OCI-LY1 (cell line): ENCODE measurements around the gene CFAP251.

Source experiments
- H2AFZ ChIP-seq: fragments of 200-600 bp; sonication (generic), shearing (Covaris generic); 2 replicates; pipeline ENCODE4 v1.6.0; 2014; ENCODE audit warnings: antibody characterized with exemption, mild to moderate bottlenecking, low read length
- H3F3A ChIP-seq: fragments of 200-600 bp; sonication (generic), shearing (Covaris generic); 2 replicates; pipeline ENCODE4 v1.6.0; 2014; ENCODE audit warnings: mild to moderate bottlenecking, antibody characterized with exemption, low read length, moderate library complexity; ENCODE audit not compliant: insufficient read depth
- H3K27ac ChIP-seq: fragments of 200-600 bp; sonication (generic); 2 replicates; pipeline ENCODE4 v1.5.1; 2014; ENCODE audit warnings: low read length, mixed run types, mild to moderate bottlenecking, low read depth; ENCODE audit not compliant: poor library complexity, severe bottlenecking
- H3K27me3 ChIP-seq: fragments of 200-600 bp; sonication (generic); 2 replicates; pipeline ENCODE4 v1.6.0; 2014; ENCODE audit warnings: antibody characterized with exemption, mild to moderate bottlenecking, low read length, moderate library complexity; ENCODE audit not compliant: insufficient read depth
- H3K36me3 ChIP-seq: fragments of 200-600 bp; sonication (generic); 2 replicates; pipeline ENCODE4 v1.6.1; 2014; ENCODE audit warnings: mild to moderate bottlenecking, antibody characterized with exemption, low read length, moderate library complexity, mixed read lengths; ENCODE audit not compliant: insufficient read depth
- H3K4me1 ChIP-seq: fragments of 200-600 bp; sonication (generic); 2 replicates; pipeline ENCODE4 v1.5.1; 2014; ENCODE audit warnings: mild to moderate bottlenecking, low read length, moderate library complexity; ENCODE audit not compliant: insufficient read depth, severe bottlenecking
- H3K4me2 ChIP-seq: fragments of 200-600 bp; sonication (generic), shearing (Covaris generic); 2 replicates; pipeline ENCODE4 v1.6.1; 2014; ENCODE audit warnings: low read length
- H3K4me3 ChIP-seq: fragments of 200-600 bp; sonication (generic); 2 replicates; pipeline ENCODE4 v1.5.1; 2014; ENCODE audit warnings: low read length, low read depth, mild to moderate bottlenecking, mixed read lengths; ENCODE audit not compliant: poor library complexity, severe bottlenecking
- H3K79me2 ChIP-seq: fragments of 200-600 bp; shearing (Covaris generic); 2 replicates; pipeline ENCODE4 v1.6.1; 2016; ENCODE audit warnings: mixed run types, low read length, mixed read lengths; ENCODE audit not compliant: insufficient read depth
- H3K9ac ChIP-seq: fragments of 200-600 bp; sonication (generic), shearing (Covaris generic); 2 replicates; pipeline ENCODE4 v1.6.1; 2014; ENCODE audit warnings: mild to moderate bottlenecking, low read length, mixed read lengths
- H3K9me2 ChIP-seq: fragments of 200-600 bp; sonication (generic), shearing (Covaris generic); 2 replicates; pipeline ENCODE4 v1.6.1; 2014; ENCODE audit warnings: low read depth, mild to moderate bottlenecking, low read length, mixed read lengths
- H3K9me3 ChIP-seq: fragments of 200-600 bp; shearing (Covaris generic); 2 replicates; pipeline ENCODE4 v1.6.1; 2014; ENCODE audit warnings: low read length, mixed read lengths
- H4K20me1 ChIP-seq: fragments of 200-600 bp; sonication (generic), shearing (Covaris generic); 2 replicates; pipeline ENCODE4 v1.6.0; 2016; ENCODE audit warnings: mild to moderate bottlenecking, low read length; ENCODE audit not compliant: insufficient read depth
- EZH2 ChIP-seq: fragments of 200-600 bp; sonication (generic), shearing (Covaris generic); IDR thresholded peaks from 2 replicates; pipeline ENCODE4 v1.8.0; 2017; ENCODE audit warnings: borderline replicate concordance, mixed run types, mild to moderate bottlenecking, antibody characterized with exemption, low read length, moderate library complexity, mixed read lengths
- TF ChIP-seq, protein P1 (sequence below): fragments of 200-600 bp; sonication (generic), shearing (Covaris generic); IDR thresholded peaks from 2 replicates; pipeline ENCODE4 v1.5.1; 2017; ENCODE audit warnings: mild to moderate bottlenecking, antibody characterized with exemption, low read length, moderate library complexity, mixed read lengths

CFAP251 gene

GRCh38 chr12:121989276-121990113 is 71.1 kb downstream of the CFAP251 start:
- Histone ChIP-seq H3K9ac (no peak overlapping the region), H3K27ac (peak overlapping the region; percentile 93), H3K27me3 (no peaks in the 10 kb centered on the region), H2AFZ (no peak overlapping the region), H3K9me3 (no peaks in the 10 kb centered on the region), H4K20me1 (no peaks in the 10 kb centered on the region), H3F3A (peaks cover 11% of the 10 kb centered on the region; the same call in 1 of the 2 replicates), H3K79me2 (no peaks in the 10 kb centered on the region), H3K4me3 (no peak overlapping the region), H3K36me3 (no peaks in the 10 kb centered on the region), H3K4me1 (peaks cover 27% of the 10 kb centered on the region), H3K9me2 (no peaks in the 10 kb centered on the region), H3K4me2 (no peak overlapping the region)
- TF ChIP-seq, protein P1, sequence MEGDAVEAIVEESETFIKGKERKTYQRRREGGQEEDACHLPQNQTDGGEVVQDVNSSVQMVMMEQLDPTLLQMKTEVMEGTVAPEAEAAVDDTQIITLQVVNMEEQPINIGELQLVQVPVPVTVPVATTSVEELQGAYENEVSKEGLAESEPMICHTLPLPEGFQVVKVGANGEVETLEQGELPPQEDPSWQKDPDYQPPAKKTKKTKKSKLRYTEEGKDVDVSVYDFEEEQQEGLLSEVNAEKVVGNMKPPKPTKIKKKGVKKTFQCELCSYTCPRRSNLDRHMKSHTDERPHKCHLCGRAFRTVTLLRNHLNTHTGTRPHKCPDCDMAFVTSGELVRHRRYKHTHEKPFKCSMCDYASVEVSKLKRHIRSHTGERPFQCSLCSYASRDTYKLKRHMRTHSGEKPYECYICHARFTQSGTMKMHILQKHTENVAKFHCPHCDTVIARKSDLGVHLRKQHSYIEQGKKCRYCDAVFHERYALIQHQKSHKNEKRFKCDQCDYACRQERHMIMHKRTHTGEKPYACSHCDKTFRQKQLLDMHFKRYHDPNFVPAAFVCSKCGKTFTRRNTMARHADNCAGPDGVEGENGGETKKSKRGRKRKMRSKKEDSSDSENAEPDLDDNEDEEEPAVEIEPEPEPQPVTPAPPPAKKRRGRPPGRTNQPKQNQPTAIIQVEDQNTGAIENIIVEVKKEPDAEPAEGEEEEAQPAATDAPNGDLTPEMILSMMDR, result no peak
- no peak for TF ChIP-seq EZH2

DNA sequence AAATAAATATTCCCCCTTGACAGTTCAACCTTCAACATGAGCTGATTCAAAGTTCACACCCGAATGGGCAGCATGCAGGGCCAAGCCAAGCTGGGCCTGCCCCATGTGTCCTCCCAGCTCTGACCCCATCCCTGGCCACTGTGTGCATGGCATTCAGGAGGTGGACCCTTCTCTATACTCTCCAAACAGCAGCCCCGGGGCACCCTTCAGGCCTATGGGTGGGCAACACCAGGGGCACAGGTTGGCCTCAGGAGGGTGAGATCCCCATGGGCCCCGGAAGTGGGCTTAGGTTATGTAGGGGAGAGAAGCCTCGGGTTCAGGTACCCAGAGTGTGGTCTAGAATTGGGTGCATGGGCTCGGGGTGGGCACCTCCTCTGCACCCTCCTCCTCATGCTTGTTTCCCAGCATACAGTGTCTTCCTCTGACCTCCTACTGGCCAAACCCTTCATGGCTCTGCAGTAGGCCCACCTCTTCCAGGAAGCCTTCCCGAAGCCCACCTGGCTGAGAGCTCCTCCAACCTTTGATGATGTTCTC is 71.8 kb downstream of the CFAP251 start:
- Histone ChIP-seq H4K20me1 (no peaks in the 10 kb centered on the region), H3K27me3 (no peaks in the 10 kb centered on the region), H3F3A (peaks cover 11% of the 10 kb centered on the region; the same call in 1 of the 2 replicates), H2AFZ (no peak overlapping the region), H3K9me2 (no peaks in the 10 kb centered on the region), H3K4me1 (peaks cover 31% of the 10 kb centered on the region), H3K9ac (no peak overlapping the region; the same call in 1 of the 2 replicates), H3K27ac (peak overlapping the region; percentile 93), H3K79me2 (peaks cover 3% of the 10 kb centered on the region; the same call in 1 of the 2 replicates), H3K36me3 (no peaks in the 10 kb centered on the region), H3K4me2 (peak overlapping the region; percentile 59; the same call in 1 of the 2 replicates), H3K4me3 (no peak overlapping the region), H3K9me3 (no peaks in the 10 kb centered on the region)
- TF ChIP-seq, protein P1, result no peak
- TF ChIP-seq EZH2, result no peak

DNA sequence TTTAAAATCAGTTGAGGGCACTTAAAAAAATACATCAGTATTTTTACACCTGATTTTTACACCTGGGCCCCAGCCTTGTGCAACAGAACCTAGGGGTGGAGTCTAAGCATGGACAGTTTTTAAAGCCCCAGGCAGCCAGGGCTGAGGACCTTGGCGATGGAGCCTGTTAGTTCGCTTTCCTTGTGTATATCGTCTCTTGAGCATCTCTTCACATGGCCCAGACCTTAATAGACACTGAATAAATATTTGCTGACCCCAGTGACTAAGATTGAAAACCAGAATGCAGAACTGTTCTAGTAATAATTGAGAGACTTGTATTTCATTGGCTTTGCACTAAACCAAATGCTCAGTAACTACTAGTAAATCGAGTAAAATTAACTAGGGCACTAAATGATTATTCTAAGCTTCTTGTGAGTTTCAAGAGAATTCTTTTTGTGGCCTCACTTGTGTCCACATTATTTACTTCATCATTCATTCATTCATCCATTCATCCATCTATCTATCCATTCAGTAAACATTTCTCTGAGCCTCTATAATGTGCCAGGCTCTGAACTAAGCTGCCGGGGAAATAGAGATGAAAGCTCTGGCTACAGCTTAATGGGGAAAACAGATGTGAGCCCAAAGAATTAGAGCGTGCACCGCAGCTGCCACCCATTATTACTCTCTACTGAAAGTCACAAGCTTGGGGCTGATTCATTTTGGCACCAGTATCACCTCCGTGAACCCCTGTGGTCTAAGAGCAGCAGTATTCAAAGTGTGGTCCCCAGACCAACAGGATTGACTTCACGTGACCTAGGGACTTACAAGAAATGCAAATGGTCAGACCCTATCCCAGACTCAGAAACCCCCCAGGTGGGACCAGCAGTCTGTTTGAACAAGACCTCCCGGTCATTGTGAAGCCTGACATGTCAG is 72.6 kb downstream of the CFAP251 start:
- Histone ChIP-seq H3K9me3 (no peaks in the 10 kb centered on the region), H2AFZ (no peak overlapping the region), H4K20me1 (no peaks in the 10 kb centered on the region), H3K36me3 (no peaks in the 10 kb centered on the region), H3K9ac (peak overlapping the region; percentile 30; the same call in 1 of the 2 replicates), H3K4me3 (no peak overlapping the region), H3K27ac (peak overlapping the region; percentile 93), H3K27me3 (no peaks in the 10 kb centered on the region), H3K79me2 (peaks cover 8% of the 10 kb centered on the region; the same call in 1 of the 2 replicates), H3K4me1 (peaks cover 39% of the 10 kb centered on the region), H3F3A (peaks cover 11% of the 10 kb centered on the region; the same call in 1 of the 2 replicates), H3K9me2 (no peaks in the 10 kb centered on the region), H3K4me2 (peak overlapping the region; percentile 59; the same call in 1 of the 2 replicates)
- TF ChIP-seq EZH2, result no peak
- TF ChIP-seq, protein P1, result no peak
